Neutrophil (primary cell): Measurements from ENCODE around the gene PCBD2.

Source experiments
- H3K27ac ChIP-seq: fragments of 200-600 bp; sonication (generic); 2 replicates; pipeline ENCODE4 v1.5.1; 2016; ENCODE audit warnings: mild to moderate bottlenecking, moderate library complexity
- H3K27me3 ChIP-seq: fragments of 200-600 bp; sonication (generic); 2 replicates; pipeline ENCODE4 v1.6.0; 2016; ENCODE audit warnings: mild to moderate bottlenecking
- H3K36me3 ChIP-seq: fragments of 200-600 bp; sonication (generic); 2 replicates; pipeline ENCODE4 v1.5.1; 2017
- H3K4me1 ChIP-seq, 2 experiments: fragments of 200-600 bp in 1 of 2; sonication (generic) in 1 of 2; 1 replicate in 1 of 2; 2 replicates in 1 of 2; pipeline versions ENCODE4 v1.5.1 to v1.6.1; 2013 to 2016; ENCODE audit warnings: low read depth in 1 of 2, low read length in 1 of 2, mild to moderate bottlenecking in 1 of 2, moderate library complexity in 1 of 2; ENCODE audit not compliant: control insufficient read depth in 1 of 2, insufficient read depth in 1 of 2
- H3K4me3 ChIP-seq, 2 experiments: fragments of 200-600 bp in 1 of 2; sonication (generic) in 1 of 2; 1 replicate in 1 of 2; 2 replicates in 1 of 2; pipeline ENCODE4 v1.5.1; 2013 to 2016; ENCODE audit warnings: low read depth in 1 of 2, low read length in 1 of 2, mild to moderate bottlenecking in 1 of 2, moderate library complexity in 1 of 2
- H3K9me3 ChIP-seq: fragments of 200-600 bp; sonication (generic); 2 replicates; pipeline ENCODE4 v1.5.1; 2016
- CTCF ChIP-seq: fragments of 200-600 bp; sonication (generic); IDR thresholded peaks from 2 replicates; pipeline ENCODE4 v1.5.1; 2016; ENCODE audit warnings: antibody characterized with exemption

The PCBD2 gene

DNA sequence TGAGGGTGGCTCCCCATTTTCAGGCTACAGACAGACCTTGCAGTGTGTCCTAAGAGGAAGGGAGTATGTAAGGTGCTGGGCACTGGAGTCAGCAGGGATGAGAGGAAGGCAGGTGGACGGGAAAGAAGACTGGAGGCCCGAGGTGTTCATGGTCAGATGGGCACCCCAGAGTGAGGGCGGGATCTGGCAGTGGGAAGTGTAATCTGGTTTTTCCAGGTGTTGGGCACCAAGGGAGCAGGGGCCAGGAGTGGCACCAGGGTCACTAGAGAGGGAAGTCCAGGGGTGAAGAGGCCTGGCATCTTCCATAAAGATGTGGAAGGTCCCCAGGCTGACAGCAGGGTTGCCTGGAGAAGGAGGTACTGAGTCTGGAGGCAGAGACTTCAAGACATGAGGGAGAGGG is 99.4 kb downstream of the PCBD2 start:
- Histone ChIP-seq H3K27ac (no peak overlapping the region), H3K36me3 (no peaks in the 10 kb centered on the region), H3K4me1 (no peaks in the 10 kb centered on the region), H3K9me3 (no peaks in the 10 kb centered on the region), H3K4me3 (no peak overlapping the region), H3K27me3 (no peaks in the 10 kb centered on the region)
- TF ChIP-seq CTCF, result no peak

DNA sequence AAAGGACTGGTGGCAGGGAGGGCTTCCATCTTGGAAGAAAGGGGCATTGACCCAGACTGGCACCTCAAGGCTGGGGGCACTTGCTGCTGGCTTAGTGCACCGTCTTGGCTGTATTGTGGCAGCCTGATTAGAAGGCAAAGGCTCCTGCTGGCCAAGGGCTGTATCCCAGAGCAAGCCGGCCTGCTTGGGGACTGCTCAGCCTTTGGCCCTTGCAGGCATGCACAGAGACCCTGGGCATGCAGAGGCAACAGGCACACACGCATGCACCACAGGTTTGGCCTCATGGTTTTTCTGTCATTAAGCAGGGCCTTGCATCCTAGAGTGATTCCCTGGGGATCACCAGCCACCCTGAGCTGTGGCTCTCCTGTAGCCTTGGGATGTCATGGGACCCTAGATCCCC is 100.1 kb downstream of the PCBD2 start:
- Histone ChIP-seq H3K9me3 (no peaks in the 10 kb centered on the region), H3K27me3 (no peaks in the 10 kb centered on the region), H3K27ac (no peak overlapping the region), H3K4me3 (no peak overlapping the region), H3K4me1 (no peaks in the 10 kb centered on the region), H3K36me3 (no peaks in the 10 kb centered on the region)
- TF ChIP-seq CTCF, result no peak

GRCh38 chr5:135007305-135007704 is 102.4 kb downstream of the PCBD2 start:
- Histone ChIP-seq H3K9me3 (no peaks in the 10 kb centered on the region), H3K4me1 (no peaks in the 10 kb centered on the region), H3K4me3 (no peak overlapping the region), H3K27ac (no peak overlapping the region), H3K36me3 (no peaks in the 10 kb centered on the region), H3K27me3 (no peaks in the 10 kb centered on the region)
- TF ChIP-seq CTCF, result no peak

- Histone ChIP-seq H3K4me3 (no peak overlapping the region), H3K27ac (no peak overlapping the region), H3K4me1 (no peaks in the 10 kb centered on the region), H3K9me3 (no peaks in the 10 kb centered on the region), H3K27me3 (no peaks in the 10 kb centered on the region), H3K36me3 (no peaks in the 10 kb centered on the region)
- no peak for TF ChIP-seq CTCF
Observed at GRCh38 chr5:135007749-135008363, 102.9 kb downstream of the PCBD2 start.

DNA sequence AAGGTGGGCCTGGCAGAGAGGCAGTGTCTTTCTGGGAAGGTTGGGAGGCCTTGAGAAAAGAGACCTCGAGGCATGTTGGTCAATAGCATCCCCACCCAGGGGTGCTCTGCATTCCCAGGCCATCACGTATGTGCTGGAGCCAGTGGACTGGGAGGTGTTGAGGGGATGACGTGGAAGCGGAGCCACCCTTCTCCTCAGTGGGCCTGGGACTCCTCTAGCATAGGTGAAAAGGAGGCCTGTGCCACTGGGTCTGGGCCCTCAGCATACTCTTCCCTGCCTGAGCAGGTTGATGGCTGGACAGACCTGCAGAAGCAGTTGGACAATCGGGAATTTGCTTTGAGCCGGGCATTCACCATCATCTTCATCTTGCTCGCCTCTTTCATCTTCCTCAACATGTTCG is 103.6 kb downstream of the PCBD2 start:
- H3K4me3 ChIP-seq, result no peak overlapping the region
- no peaks in the 10 kb centered on the region for H3K36me3 ChIP-seq
- TF ChIP-seq CTCF, result no peak
- no peaks in the 10 kb centered on the region for H3K27me3 ChIP-seq
- no peaks in the 10 kb centered on the region for H3K4me1 ChIP-seq
- H3K27ac ChIP-seq, result no peak overlapping the region
- no peaks in the 10 kb centered on the region for H3K9me3 ChIP-seq
